ENCODE results near the gene LENG9.
"Not testable (repeated sequence)": the region's sequence is repeated elsewhere in the genome, so short reads cannot be mapped to it uniquely, and the experiment has no call there.

LENG9 gene

DNA sequence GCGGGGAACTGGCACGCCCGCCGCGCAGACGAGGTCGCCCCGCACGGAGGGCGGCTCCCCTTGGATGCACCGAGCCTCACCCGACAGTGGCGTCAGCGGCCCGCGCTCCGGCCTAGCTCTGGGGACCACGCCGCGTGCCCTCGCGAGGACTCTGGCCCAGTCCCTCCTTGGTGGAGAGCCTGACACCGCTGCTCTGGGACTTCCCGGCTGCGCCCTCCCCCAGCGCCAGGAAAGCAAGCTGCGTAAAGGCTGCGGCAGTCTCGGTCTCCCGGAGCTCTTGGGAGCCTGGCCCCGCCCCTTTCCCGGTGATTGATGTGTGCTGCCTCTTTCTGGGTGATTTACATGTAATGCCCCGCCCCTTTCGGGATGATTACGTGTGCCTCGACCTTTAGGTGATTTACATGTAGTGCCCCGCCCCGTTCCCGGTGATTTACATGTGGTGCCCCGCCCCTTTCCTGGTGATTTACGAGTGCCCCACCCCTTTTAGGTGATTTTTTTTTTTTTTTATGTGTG lies at the start of gene LENG9:
Gene LENG9 (minus strand): TSS at position 248 of the 513 bp plus-strand sequence. CDS start 252 bp downstream, outside the sequence.
- DNase-seq = peak; percentile 91

GRCh38 chr19:54509200-54509940 lies 45.8 kb upstream of the LENG9 start:
- not testable (repeated sequence) for DNase-seq

- DNase-seq = not testable (repeated sequence)
These were observed 44.9 kb upstream of the LENG9 start for GRCh38 chr19:54508487-54508886.

GRCh38 chr19:54507824-54508223 lies 44.2 kb upstream of the LENG9 start:
- DNase-seq = no peak

DNA sequence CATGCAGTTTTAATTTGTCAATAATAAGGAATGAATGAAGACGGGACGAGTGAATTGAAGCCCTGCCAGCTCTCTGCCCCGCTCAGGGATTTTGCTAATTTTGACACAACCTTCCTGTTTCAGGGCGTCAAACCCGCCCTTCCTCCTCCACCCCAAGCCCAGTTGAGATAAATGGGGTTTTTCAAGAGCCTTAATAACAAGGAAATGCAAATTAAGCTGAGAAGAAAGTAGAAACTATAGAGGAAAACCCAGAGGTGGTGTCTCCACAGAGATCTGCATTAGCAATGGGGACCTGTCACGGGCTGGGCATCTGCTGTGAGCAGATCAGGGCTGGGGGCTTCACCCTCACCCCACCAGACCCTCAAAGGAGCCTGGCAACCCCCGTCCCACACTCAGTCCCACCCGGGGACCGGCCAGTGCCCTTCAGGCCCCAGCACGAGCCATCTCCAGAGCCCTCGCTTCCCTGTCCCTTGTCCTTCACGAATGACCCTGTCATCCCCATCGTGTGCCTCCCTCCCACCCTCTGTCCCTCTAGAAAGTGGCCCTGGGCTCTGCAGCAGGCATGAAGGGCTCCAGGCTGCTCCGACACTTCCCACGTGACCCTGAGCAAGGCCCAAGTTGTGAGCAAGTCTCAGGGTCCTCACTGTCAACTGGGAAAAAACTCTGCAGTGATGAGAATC lies 43.6 kb upstream of the LENG9 start:
- not testable (repeated sequence) for DNase-seq

GRCh38 chr19:54506079-54506478 lies 42.5 kb upstream of the LENG9 start:
- no peak for DNase-seq

DNA sequence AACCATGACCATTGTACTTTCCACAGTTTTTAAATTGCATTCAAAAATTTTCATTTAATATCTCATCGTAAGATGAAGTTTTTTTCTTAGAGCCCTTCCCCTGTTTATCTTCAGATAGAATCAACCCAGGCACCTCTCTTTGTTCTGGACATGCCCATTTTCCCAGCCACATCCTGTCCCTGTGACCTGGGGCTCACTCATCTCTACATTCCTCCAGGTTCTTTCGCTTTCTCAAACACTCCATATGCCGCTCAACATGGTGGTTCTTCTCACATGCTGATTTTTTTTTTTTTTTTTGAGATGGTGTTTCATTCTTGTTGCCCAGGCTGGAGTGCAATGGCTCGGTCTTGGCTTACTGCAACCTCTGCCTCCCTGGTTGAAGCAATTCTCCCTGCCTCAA lies 42.0 kb upstream of the LENG9 start:
- DNase-seq = not testable (repeated sequence)

GRCh38 chr19:54502518-54503048 lies 39.0 kb upstream of the LENG9 start, which contains the start of gene LAIR2:
TSS of gene LAIR2 (plus strand) at chr19:54502831. CDS start at chr19:54502919, 88 bp downstream.
- no peak for DNase-seq

DNA sequence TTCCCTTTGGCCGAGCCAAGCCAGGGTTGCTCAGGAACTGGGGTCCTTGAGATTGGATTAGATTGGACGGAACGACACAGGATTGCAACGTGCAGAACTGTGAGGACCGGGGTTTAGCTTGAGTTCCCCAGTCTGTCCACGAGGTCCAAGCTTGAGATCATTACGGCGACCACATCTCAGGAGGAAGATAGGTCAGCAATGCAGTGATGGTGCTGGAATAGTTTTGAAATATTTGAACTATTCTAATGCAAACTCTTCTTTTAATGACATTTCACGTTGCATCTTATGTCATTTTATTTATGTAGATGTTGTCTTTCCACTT lies 34.8 kb upstream of the LENG9 start:
- not testable (repeated sequence) for DNase-seq

GRCh38 chr19:54497747-54498450 lies 34.3 kb upstream of the LENG9 start:
- not testable (repeated sequence) for DNase-seq

- not testable (repeated sequence) for DNase-seq
These were observed 31.7 kb upstream of the LENG9 start for GRCh38 chr19:54495284-54495683.

DNA sequence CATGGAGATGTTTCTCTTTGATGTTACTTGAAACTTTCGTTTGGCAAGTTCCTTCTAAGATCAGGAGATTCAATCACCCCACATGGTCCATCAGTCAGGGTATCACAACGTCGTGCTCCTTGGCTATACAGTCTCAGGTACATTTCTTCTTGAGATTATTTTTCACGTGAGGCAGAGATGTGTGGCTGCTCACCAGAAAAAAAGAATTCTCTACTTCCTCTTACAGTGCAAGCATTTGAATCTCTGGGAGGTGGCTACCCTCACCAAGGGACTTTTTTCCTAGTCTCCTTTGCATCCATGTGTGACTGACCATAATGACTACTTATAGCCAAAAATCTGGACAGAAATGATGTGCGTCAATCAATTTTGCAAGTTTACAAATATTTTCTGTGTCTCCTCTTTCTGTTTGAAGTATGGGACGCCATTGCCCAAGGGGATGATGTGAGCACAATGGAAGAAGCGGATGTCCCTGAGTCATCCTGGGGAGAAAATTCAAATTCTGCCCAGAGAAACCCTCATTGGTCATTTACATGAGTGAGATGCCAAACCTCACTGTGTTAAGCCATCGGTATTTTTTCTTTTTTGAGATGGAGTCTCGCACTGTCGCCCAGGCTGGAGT lies 30.5 kb upstream of the LENG9 start:
- no peak for DNase-seq

DNA sequence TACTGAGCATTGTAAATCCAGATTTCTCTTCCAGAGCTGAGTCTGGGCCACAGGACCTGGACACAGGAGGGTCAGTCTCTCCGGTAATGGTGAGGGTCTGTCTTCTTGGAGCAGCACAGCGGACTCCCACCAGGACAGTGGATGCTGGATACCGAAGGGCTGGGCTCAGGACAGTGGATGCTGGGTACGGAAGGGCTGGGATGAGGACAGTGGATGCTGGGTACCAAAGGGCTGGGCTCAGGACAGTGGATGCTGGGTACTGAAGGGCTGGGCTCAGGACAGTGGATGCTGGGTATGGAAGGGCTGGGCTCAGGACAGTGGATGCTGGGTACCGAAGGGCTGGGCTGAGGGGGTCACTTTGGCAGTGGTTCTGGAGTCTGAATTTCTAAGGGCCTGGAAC lies 29.5 kb upstream of the LENG9 start:
- DNase-seq = not testable (repeated sequence)

GRCh38 chr19:54492568-54492967 lies 29.0 kb upstream of the LENG9 start:
- no peak for DNase-seq

- no peak for DNase-seq
These were observed 26.2 kb upstream of the LENG9 start for GRCh38 chr19:54489766-54490165.

DNA sequence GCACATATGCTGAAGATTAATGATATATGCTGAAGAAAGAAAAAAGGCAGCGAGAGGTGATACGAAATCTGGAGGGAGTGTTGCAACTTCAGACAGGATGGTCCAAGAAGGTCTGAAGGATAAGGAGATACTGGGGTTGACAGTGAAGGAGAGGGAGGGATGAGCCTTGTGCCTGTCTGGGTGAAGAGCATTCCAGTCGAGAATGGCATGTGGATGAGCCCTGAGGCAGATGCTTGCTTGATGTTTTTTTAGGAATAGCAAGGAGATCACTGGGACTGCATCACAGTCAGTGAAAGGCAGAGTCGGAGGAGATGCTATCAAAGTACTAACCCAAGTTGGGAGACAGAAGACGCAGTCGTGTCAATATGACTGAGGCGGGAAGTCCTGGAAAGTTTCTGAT lies 25.8 kb upstream of the LENG9 start:
- DNase-seq = no peak

- no peak for DNase-seq
These were observed 22.3 kb upstream of the LENG9 start for GRCh38 chr19:54485851-54486250.

DNA sequence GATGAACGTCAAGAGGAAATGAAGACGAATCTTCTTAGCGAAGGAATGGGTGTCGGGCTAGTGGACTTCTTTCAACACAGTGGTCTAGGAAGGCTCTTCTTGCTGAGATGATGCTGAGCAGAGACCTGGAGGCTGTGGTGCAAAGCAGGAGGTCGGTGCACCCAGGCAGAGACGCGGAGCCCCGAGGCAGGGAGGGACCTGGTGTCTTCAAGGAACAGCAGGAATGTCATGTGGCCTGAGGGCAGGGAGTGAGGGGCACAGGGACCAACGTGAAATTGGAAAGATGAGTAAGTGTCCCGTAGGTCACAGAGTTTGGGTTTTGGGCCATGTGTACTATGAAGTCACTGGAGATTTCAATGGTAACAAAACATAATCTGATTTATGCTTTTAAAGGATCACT lies 20.9 kb upstream of the LENG9 start:
- DNase-seq = no peak

GRCh38 chr19:54482889-54483288 lies 19.3 kb upstream of the LENG9 start:
- no peak for DNase-seq

- DNase-seq = no peak
These were observed 17.9 kb upstream of the LENG9 start for GRCh38 chr19:54481326-54481930.

- no peak for DNase-seq
These were observed 16.5 kb upstream of the LENG9 start for GRCh38 chr19:54480051-54480450.

- no peak for DNase-seq
These were observed 15.2 kb upstream of the LENG9 start for GRCh38 chr19:54478677-54479266.
